ENCODE measurements around the gene SPRY2. TPM values are rescaled to one million over a fixed set of nuclear protein-coding genes. Genes with fewer than 3 reads are reported as not detected.

The SPRY2 gene
- total RNA-seq, 4 donors from 2014 or later = 23.0 to 39.5 (median 35.2) TPM

DNA sequence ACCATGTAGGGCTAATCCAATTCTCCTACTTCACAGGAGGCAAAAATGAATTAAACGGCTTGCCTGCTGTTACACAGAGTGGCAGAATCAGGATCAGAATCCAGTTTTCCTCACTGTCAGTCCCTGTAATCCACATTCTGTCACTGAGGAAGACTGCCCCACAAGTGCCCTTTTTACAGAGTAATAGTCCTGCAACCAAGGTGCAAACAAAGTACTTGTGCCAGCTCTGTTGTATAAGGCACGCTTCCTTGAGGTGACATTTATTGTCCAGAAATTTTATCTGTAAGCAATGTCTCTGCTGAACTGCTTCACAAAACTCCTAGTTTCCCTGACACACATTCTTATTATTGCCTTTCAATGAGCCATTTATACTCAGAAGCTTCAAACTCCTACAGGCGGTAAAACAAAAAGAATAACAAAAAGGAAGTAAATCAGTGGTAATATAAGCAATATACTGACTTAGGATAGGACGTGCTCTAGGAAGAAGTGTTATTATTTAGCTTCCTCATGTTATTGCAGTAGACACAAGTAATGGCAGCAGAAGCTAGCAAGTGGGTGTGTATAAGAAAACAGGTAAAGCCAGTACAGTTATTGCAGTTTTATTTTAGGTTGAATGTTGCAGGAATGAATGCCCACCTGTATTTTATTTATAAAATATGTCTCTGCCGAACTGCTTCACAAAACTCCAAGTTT lies 28.8 kb downstream of the SPRY2 start:
- no peak for DNase-seq (ENCODE audit: low spot score in 2 of 2)
- TF ChIP-seq, protein P1, sequence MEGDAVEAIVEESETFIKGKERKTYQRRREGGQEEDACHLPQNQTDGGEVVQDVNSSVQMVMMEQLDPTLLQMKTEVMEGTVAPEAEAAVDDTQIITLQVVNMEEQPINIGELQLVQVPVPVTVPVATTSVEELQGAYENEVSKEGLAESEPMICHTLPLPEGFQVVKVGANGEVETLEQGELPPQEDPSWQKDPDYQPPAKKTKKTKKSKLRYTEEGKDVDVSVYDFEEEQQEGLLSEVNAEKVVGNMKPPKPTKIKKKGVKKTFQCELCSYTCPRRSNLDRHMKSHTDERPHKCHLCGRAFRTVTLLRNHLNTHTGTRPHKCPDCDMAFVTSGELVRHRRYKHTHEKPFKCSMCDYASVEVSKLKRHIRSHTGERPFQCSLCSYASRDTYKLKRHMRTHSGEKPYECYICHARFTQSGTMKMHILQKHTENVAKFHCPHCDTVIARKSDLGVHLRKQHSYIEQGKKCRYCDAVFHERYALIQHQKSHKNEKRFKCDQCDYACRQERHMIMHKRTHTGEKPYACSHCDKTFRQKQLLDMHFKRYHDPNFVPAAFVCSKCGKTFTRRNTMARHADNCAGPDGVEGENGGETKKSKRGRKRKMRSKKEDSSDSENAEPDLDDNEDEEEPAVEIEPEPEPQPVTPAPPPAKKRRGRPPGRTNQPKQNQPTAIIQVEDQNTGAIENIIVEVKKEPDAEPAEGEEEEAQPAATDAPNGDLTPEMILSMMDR (IDR thresholded peaks at IDR 0.05) = no peak
- no peak for TF ChIP-seq EP300 (IDR thresholded peaks at IDR 0.05)
- no peak for TF ChIP-seq POLR2A (IDR thresholded peaks at IDR 0.05)
- TF ChIP-seq POLR2AphosphoS5 (IDR thresholded peaks at IDR 0.05) = no peak
- 85% methylated on average over 5 of the region's 5 CpGs for WGBS
- no peaks in the 10 kb centered on the region for H3K36me3 ChIP-seq
- no peaks in the 10 kb centered on the region for H3K9me3 ChIP-seq
- no peaks in the 10 kb centered on the region for H3K4me1 ChIP-seq
- no peak overlapping the region for H3K4me3 ChIP-seq
- no peak overlapping the region for H3K27ac ChIP-seq
- H3K27me3 ChIP-seq = no peaks in the 10 kb centered on the region

DNA sequence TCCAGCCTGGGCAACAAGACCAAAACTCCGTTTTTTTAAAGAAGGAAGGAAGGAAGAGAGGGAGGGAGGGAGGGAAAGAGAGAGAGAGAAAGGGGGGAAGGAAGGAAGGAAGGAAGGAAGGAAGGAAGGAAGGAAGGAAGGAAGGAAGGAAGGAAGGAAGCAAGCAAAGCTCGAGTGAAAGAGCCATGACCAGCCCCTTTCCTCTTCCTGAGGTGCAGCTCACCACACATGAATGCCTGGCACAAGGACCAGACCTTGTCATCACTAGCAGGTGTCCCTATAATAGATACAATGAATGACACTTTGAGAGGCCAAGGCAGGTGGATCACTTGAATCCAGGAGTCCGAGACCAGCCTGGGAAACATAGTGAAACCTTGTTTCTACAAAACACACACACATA lies 31.0 kb downstream of the SPRY2 start:
- H3K4me1 ChIP-seq = no peaks in the 10 kb centered on the region
- H3K27me3 ChIP-seq = no peaks in the 10 kb centered on the region
- no peak overlapping the region for H3K4me3 ChIP-seq
- no peaks in the 10 kb centered on the region for H3K9me3 ChIP-seq
- no peak for TF ChIP-seq POLR2A (IDR thresholded peaks at IDR 0.05)
- TF ChIP-seq POLR2AphosphoS5 (IDR thresholded peaks at IDR 0.05) = no peak
- TF ChIP-seq EP300 (IDR thresholded peaks at IDR 0.05) = no peak
- TF ChIP-seq, protein P1 (IDR thresholded peaks at IDR 0.05) = no peak
- no peak overlapping the region for H3K27ac ChIP-seq
- H3K36me3 ChIP-seq = no peaks in the 10 kb centered on the region
- no peak for DNase-seq (ENCODE audit: low spot score in 2 of 2)
- WGBS = 68% methylated on average over 3 of the region's 3 CpGs

DNA sequence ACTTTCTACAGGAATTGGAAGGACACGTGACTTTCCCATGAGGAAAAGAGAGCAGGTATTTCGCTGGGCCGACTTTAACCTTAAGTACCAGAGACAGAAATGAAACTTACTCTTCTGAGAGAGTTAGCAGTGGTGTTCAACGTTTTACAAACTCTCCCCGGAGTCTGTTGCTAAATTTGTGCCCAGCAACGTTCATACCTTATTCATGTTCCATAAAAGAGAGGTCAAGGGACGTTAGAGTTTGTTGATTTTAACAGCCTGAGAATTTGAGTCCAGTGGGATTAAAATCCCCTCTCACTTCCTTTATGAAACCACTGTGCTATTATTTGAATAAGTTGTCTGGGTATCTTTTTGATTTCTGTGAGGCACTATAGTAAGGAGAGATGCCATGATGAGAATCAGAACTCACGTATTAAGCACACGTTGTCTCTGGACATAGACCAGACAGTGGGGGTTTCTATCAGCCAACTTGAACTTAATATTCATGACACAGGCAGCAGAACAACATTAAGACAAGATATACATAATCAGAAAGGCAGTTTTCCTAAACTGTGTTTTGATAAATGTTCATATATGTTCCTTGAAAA lies 33.4 kb downstream of the SPRY2 start:
- TF ChIP-seq POLR2AphosphoS5 (IDR thresholded peaks at IDR 0.05) = no peak
- no peak for TF ChIP-seq EP300 (IDR thresholded peaks at IDR 0.05)
- no peak for TF ChIP-seq POLR2A (IDR thresholded peaks at IDR 0.05)
- TF ChIP-seq, protein P1 (IDR thresholded peaks at IDR 0.05) = no peak

DNA sequence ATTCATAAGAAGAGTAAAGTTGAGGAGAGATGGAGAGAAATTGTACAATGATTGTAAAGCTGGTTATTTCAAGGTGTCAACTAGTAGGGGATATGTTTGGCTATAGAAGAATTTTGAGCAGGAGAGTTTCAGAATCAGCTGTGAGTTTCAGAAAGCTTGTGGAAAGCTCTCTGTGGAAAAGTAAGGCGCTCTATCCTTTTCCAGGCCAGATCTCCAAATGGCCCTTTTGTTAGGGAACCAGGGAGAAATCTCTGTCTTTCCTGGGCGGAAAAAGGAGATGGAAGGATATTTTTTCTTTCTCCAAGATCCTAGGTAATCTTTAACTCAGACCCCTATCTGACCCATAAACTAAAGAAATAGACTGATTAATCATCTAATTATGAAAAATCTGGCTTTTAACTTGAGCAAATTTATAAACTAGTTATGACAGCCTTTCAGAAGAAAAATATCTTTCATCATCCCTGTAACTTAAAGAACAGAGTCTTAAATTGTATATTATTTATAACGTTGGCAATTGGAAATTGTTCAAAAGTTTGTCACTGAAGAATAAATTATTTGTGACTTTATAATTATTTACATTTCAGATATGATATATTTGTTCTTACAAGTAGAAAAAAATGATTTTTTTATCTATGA lies 34.5 kb downstream of the SPRY2 start:
- no peaks in the 10 kb centered on the region for H3K9me3 ChIP-seq
- DNase-seq (ENCODE audit: low spot score in 2 of 2) = no peak
- no peaks in the 10 kb centered on the region for H3K27me3 ChIP-seq
- H3K27ac ChIP-seq = no peak overlapping the region
- H3K4me3 ChIP-seq = no peak overlapping the region
- no peaks in the 10 kb centered on the region for H3K4me1 ChIP-seq
- 81% methylated on average over 3 of the region's 3 CpGs for WGBS
- no peak for TF ChIP-seq EP300 (IDR thresholded peaks at IDR 0.05)
- TF ChIP-seq POLR2A (IDR thresholded peaks at IDR 0.05) = no peak
- no peak for TF ChIP-seq POLR2AphosphoS5 (IDR thresholded peaks at IDR 0.05)
- TF ChIP-seq, protein P1 (IDR thresholded peaks at IDR 0.05) = no peak
- no peaks in the 10 kb centered on the region for H3K36me3 ChIP-seq

More for the DNA sequence above, 33.4 kb downstream of the SPRY2 start:
- WGBS = 54% methylated on average over 9 of the region's 9 CpGs
- H3K4me3 ChIP-seq = no peak overlapping the region
- no peaks in the 10 kb centered on the region for H3K27me3 ChIP-seq
- H3K27ac ChIP-seq = no peak overlapping the region
- no peaks in the 10 kb centered on the region for H3K4me1 ChIP-seq
- no peaks in the 10 kb centered on the region for H3K36me3 ChIP-seq
- no peak for DNase-seq (ENCODE audit: low spot score in 2 of 2)
- no peaks in the 10 kb centered on the region for H3K9me3 ChIP-seq

DNA sequence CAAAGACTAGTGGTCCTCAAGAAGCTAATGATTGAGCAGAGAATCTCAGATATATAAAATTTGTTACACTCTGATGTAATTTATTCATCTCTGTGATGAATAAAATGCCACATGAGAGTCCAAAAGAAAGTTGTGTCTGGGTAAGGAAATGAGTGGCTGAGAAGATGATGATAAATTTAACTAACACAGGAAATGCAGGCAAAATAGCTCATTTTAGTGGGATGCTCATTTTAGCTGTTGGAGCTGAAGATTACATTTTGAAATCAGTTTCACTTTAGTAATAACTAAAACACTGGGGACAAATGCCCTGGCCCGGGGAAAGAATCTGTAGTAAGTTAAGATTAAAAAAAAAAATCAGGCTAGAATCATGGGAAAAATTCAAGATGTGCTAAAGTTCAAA lies 35.2 kb downstream of the SPRY2 start:
- 69% methylated on average over 1 of the region's 1 CpG for WGBS
- H3K27me3 ChIP-seq = no peaks in the 10 kb centered on the region
- H3K36me3 ChIP-seq = no peaks in the 10 kb centered on the region
- TF ChIP-seq, protein P1 (IDR thresholded peaks at IDR 0.05) = no peak
- no peak for TF ChIP-seq EP300 (IDR thresholded peaks at IDR 0.05)
- no peak for TF ChIP-seq POLR2A (IDR thresholded peaks at IDR 0.05)
- TF ChIP-seq POLR2AphosphoS5 (IDR thresholded peaks at IDR 0.05) = no peak
- H3K9me3 ChIP-seq = no peaks in the 10 kb centered on the region
- no peaks in the 10 kb centered on the region for H3K4me1 ChIP-seq
- no peak overlapping the region for H3K27ac ChIP-seq
- no peak overlapping the region for H3K4me3 ChIP-seq
- DNase-seq (ENCODE audit: low spot score in 2 of 2) = no peak

Measured in suprapubic skin (tissue), 4 donors.